HG03108 (cell line): ENCODE results near the gene AGAP3.

Source experiments
- ATAC-seq: cut with Tn5 transposase; IDR thresholded peaks from one replicate; pipeline ENCODE4 v1.9.1; 2021; ENCODE audit warnings: moderate library complexity; ENCODE audit not compliant: unreplicated experiment

AGAP3 gene

GRCh38 chr7:151057989-151058780 lies 28.1 kb upstream of the AGAP3 start:
- peak; percentile 85 for ATAC-seq

DNA sequence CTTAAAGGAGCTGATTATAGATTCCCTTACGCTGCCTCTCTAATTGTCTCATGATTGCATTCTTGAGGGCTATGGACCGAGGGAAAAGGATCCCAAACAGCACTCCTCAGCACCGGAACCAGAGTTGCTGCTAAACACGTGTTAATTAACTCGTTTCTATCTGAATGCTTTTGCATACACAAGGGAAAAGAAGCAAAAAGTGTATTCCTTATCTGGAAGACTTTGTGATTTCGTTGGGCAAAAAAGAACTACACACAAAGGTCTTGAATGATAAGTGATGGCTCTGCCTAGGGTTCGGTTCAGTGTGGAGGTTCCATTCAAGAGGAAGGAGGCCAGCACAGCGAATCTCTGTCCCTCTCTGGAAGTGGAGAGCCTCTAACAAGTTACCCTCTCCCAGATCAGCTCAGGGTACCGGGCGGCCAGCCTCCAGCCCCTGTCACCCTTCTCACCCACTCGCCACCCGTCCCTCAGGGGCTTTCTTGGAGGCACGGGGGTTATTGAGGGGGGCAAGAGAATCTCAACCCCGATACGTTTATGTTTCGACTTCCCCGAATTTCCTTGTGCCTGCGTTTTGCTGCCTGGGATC lies 27.4 kb upstream of the AGAP3 start:
- ATAC-seq: no peak

DNA sequence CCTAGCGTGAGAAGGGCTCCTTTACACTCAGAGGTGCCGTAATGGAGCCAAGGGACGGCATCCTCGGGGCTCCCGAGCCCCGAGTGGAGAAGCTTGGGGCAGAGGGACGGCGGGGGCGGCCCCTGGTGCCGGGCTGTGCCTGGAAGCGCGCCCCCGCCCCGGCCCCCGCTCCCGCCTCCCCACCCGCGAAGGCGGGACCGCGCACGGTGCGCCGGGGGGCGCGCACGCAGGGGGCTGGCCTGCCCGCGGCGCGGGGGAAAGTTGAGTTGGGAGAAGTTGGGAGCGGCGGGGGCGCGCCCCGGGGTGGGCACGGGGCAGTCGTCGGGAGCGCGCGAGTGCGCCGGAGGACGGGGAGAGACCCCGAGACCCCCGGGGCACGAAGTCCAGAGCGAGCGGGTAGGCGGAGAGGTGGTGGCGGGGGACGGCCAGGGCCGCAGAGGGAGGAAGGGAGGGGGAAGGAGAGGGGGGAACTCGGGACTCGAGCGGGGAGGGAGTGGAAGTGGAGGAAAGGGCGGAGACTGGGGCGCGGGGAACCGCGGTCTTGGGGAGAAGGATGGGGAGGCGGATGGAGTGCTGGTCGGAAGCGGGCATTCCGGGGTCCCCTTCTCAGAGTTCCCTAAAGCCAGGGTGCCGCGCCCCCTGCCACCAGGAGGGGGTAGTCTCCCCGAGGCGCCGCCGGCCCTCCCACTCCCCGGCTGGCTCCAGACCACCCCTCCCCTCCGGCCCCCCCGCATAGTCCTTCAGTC lies 26.7 kb upstream of the AGAP3 start, which contains the start of gene SLC4A2:
Gene SLC4A2 (plus strand): TSS at position 223 of the 746 bp plus-strand sequence. CDS start 2,399 bp downstream, outside the sequence.
- ATAC-seq: no peak

- no peak for ATAC-seq
Observed at GRCh38 chr7:151060113-151060415, 26.2 kb upstream of the AGAP3 start.

- ATAC-seq: no peak
Observed at GRCh38 chr7:151060416-151061212, 25.7 kb upstream of the AGAP3 start.

DNA sequence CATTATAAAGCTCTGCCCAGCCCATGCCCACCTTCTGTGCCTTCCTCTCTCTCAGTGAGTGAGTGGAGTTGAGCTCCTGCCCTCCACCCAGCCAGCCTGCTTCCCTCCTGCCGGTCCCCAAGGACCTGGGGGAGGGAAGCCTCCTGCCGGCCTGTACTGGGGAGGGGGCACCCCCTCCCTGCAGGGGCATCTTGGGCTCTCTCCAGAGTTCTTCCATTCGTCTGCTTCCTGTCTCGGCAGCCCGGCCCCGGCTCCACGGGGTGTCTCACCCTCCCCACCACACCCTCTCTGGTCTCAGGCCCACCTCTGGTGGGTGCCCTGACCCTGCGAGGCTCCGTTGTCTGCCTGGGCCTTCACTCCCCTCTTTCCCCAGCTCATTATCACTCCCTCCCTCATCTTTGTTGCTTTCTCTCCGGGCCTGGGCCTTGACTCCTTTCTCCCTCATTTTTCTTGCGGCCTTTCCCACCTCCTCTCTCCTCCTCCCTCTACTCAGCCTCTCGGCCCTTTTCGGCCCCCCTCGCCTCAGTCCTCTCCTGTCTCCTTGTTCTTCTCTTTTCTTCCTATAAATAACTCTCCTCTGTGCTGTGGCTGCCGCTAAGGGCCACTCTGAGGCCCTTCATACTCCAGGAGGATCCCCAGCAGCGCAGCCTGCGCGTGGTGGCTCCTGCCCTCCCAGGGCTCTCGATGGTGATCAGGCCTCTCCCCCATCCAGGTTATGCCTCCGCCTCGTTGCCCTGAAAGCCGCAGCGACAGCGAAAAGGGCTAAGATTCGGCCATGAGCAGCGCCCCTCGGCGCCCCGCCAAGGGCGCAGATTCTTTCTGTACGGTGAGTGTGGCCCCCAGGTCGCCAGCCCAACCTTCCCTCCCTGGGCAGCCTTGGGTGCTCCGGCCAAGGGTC lies 24.8 kb upstream of the AGAP3 start:
- ATAC-seq: no peak

DNA sequence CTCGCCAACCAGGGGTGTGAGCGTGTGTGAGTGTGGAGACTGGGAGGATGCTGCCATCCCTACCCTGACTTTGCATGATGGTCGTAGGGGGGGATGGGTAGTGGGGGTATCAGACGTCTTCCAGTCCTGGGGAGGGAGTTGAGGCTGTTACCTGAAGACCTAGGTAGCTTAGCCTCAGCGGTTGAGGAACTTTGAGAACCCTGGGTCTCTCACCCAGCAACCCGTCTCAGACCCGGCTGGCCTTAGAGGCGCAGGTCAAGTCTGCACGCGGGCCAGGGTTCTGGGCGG lies 24.2 kb upstream of the AGAP3 start:
- ATAC-seq: no peak

DNA sequence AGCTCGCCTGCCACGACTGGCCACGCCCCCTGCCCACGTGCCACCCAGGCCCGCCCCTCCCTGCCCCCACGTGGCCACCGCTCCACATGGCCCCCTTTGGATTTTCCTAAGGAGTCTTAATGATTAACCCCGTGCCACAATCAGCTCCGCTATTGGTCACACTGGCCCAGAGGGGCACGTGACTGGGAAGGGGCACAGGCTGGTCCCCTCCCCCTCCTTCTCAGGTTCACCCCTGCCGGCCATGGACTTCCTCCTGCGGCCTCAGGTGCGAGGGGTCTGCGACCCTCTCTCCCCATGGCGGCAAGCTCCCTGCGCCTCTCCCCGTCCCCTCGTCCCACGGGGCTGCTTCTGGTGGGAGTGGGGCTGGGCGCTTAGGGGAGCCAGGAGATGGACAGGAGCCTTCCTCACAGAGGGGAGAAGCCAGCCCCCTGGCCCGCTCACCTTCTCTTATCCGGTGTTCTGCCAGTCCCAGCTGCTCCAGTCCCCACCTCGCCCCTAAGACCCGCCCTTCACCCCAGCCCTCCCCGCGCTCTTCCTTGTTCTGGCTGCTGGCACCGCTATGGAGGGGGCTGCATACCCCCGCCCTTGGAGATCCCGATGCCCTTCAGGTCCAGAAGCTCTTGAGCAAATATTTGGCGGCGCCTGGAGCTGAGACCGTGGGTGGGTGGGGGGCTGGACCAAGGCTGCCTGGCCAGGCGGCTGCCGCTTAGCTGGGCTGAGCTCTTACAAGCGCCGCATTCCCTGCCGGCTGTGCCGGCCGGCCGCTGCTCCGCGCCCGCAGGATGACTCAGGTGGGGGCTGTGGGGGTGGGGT lies 23.7 kb upstream of the AGAP3 start:
- ATAC-seq: no peak

- ATAC-seq: no peak
Observed at GRCh38 chr7:151063212-151063561, 23.1 kb upstream of the AGAP3 start.

DNA sequence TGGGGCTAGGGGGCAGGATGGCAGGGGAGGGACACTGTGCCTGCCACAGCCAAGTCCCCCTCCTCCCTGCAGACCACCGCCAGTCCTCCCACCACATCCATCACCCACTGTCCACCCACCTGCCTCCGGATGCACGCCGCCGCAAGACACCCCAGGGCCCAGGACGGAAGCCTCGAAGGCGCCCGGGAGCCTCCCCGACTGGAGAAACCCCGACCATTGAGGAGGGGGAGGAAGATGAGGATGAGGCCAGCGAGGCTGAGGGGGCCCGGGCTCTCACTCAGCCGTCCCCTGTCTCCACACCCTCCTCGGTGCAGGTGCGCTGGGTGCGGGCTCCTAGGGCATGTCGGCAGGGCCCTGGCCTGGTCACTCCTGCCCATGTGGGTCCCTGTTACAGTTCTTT lies 21.8 kb upstream of the AGAP3 start:
- ATAC-seq: no peak

DNA sequence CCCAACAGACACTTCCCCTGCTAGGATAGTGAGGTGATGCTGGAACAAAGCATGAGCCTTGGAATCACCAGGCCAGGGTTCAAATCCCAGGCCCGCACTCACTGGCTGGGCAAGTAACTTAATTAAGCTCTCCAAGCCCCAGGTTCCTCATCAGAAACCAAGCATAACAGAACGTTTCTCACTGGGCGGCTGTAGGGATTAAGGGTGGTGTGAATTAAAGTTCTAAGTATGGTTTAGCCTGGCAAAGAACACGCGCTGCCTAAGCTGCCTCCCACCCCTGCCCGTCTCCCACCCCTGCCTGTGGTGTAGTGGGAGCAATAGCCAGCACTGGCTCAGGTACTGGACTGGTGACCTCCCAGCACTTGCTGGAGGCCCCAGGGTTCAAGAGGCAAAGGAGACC lies 21.3 kb upstream of the AGAP3 start:
- no peak for ATAC-seq

GRCh38 chr7:151065516-151065915 lies 20.8 kb upstream of the AGAP3 start:
- ATAC-seq: no peak

- ATAC-seq: no peak
Observed at GRCh38 chr7:151066273-151066974, 19.9 kb upstream of the AGAP3 start.

DNA sequence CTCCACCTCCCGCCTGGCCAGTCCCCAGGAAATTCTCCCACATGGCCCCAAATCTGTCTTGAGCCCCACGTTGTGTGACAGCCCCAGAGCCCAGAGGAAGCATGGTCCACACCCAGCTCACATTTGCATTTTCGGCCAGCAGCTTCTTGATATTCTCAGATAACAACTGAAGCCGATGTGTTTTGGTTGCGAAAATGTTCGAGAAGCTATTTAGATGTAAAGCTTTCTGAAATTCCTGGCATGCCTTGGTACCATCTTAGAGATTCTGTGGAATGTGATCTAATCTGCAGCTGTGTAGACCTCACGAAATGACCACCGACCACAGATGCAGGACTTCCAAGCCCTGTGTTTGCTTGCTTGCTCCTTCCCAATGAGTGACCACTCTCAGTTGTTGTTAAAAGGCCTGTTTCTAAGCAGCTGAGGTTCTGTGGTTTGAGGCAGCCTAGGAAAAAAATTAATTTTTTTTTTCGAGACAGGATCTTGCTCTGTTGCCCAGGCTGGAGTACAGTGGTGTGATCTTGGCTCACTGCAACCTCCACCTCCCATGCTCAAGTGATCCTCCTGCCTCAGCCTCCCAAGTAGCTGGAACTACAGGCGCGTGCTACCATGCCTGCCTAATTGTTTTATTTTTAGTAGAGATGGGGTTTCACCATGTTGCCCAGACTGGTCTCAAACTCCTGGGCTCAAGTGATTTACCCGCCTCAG lies 18.1 kb upstream of the AGAP3 start:
- ATAC-seq: no peak

- no peak for ATAC-seq
Observed at GRCh38 chr7:151069841-151070573, 16.3 kb upstream of the AGAP3 start.

GRCh38 chr7:151070574-151070960 lies 15.7 kb upstream of the AGAP3 start:
- ATAC-seq: no peak

GRCh38 chr7:151071032-151071866 lies 15.0 kb upstream of the AGAP3 start:
- ATAC-seq: no peak
